Activated T-cell treated with anti-CD3 and anti-CD28 coated beads, Interleukin-2, amount 50 U/mL, for 72 hours (primary cell): ENCODE results near the gene TTBK1. TPM values are rescaled to one million over a fixed set of nuclear protein-coding genes. Genes with fewer than 3 reads are reported as not detected.

Experiments used
- ATAC-seq, 2 donors: fragments of 150-1000 bp; cut with Tn5 transposase; replicated peaks in 1 of 2; 2 replicates each; pipeline ENCODE4 v1.10.0; 2021; ENCODE audit warnings: moderate library complexity in 2 of 2, mild to moderate bottlenecking in 1 of 2
- DNase-seq, 2 donors: peaks; one replicate each; pipeline ENCODE4 v3.0.0; 2021 to 2022; ENCODE audit warnings: mixed read lengths in 1 of 2
- H3K27ac Mint-ChIP-seq: one replicate; pipeline ENCODE4 v1.8.0; 2022; ENCODE audit warnings: mild to moderate bottlenecking, moderate library complexity, mixed read lengths
- H3K27me3 Mint-ChIP-seq: one replicate; pipeline ENCODE4 v1.8.0; 2022; ENCODE audit warnings: low read depth, mixed read lengths
- H3K36me3 Mint-ChIP-seq, 2 donors: one replicate each; pipeline ENCODE4 v1.8.0; 2022; ENCODE audit warnings: mixed read lengths in 2 of 2, mild to moderate bottlenecking in 1 of 2; ENCODE audit not compliant: insufficient read depth in 2 of 2
- H3K4me1 Mint-ChIP-seq: one replicate; pipeline ENCODE4 v1.8.0; 2022; ENCODE audit warnings: low read depth, mixed read lengths
- H3K4me3 Mint-ChIP-seq, 2 donors: one replicate each; pipeline ENCODE4 v1.8.0; 2022; ENCODE audit warnings: mild to moderate bottlenecking in 2 of 2, mixed read lengths in 2 of 2, moderate library complexity in 2 of 2
- H3K9me3 Mint-ChIP-seq, 2 donors: one replicate each; pipeline ENCODE4 v1.8.0; 2022; ENCODE audit warnings: mixed read lengths in 2 of 2
- total RNA-seq, 2 donors: library from RNA; stranded (reverse); gene quantifications; one replicate each; pipeline ENCODE4 v1.2.3, GENCODE V29; 2022

TTBK1 gene
- total RNA-seq, 2 donors from 2014 or later = 1.1 to 1.2 TPM

- DNase-seq (no peak), ATAC-seq (no peak)
- Mint-ChIP-seq H3K4me1 (no peaks in the 10 kb centered on the region), H3K27me3 (no peaks in the 10 kb centered on the region), H3K36me3 (peaks cover 0 to 7% of the 10 kb centered on the region in 2 donors), H3K9me3 (no peaks in the 10 kb centered on the region), H3K27ac (no peak overlapping the region), H3K4me3 (no peak overlapping the region)
These were observed 28.2 kb upstream of the TTBK1 start for GRCh38 chr6:43215066-43215465.

- peaks cover 0 to 7% of the 10 kb centered on the region in 2 donors for H3K36me3 Mint-ChIP-seq
- no peak overlapping the region for H3K4me3 Mint-ChIP-seq
- no peak for DNase-seq
- H3K27me3 Mint-ChIP-seq = no peaks in the 10 kb centered on the region
- no peak for ATAC-seq
- H3K9me3 Mint-ChIP-seq = no peaks in the 10 kb centered on the region
- H3K4me1 Mint-ChIP-seq = no peaks in the 10 kb centered on the region
- no peak overlapping the region for H3K27ac Mint-ChIP-seq
These were observed 27.1 kb upstream of the TTBK1 start for GRCh38 chr6:43216200-43216599.

- peaks cover 0 to 7% of the 10 kb centered on the region in 2 donors for H3K36me3 Mint-ChIP-seq
- no peak overlapping the region for H3K27ac Mint-ChIP-seq
- H3K4me1 Mint-ChIP-seq = no peaks in the 10 kb centered on the region
- no peak overlapping the region for H3K4me3 Mint-ChIP-seq
- ATAC-seq (no peak), DNase-seq (no peak)
- H3K27me3 Mint-ChIP-seq = no peaks in the 10 kb centered on the region
- H3K9me3 Mint-ChIP-seq = no peaks in the 10 kb centered on the region
These were observed 25.9 kb upstream of the TTBK1 start for GRCh38 chr6:43217351-43217750.

GRCh38 chr6:43219119-43219518 is 24.2 kb upstream of the TTBK1 start:
- Mint-ChIP-seq H3K4me3 (no peak overlapping the region), H3K27ac (no peak overlapping the region), H3K4me1 (peaks cover 12% of the 10 kb centered on the region), H3K27me3 (no peaks in the 10 kb centered on the region), H3K9me3 (no peaks in the 10 kb centered on the region), H3K36me3 (peaks cover 1 to 10% of the 10 kb centered on the region in 2 donors)
- DNase-seq (no peak), ATAC-seq (no peak)

- ATAC-seq = no peak
- no peak for DNase-seq
- Mint-ChIP-seq H3K27ac (no peak overlapping the region), H3K27me3 (no peaks in the 10 kb centered on the region), H3K4me1 (peaks cover 19% of the 10 kb centered on the region), H3K9me3 (no peaks in the 10 kb centered on the region), H3K36me3 (peaks cover 1 to 10% of the 10 kb centered on the region in 2 donors), H3K4me3 (no peak overlapping the region)
These were observed 23.5 kb upstream of the TTBK1 start for GRCh38 chr6:43219814-43220213.

GRCh38 chr6:43220439-43220951 is 22.8 kb upstream of the TTBK1 start:
- Mint-ChIP-seq H3K9me3 (no peaks in the 10 kb centered on the region), H3K27me3 (no peaks in the 10 kb centered on the region), H3K4me3 (no peak overlapping the region), H3K36me3 (peaks cover 1 to 10% of the 10 kb centered on the region in 2 donors), H3K27ac (no peak overlapping the region), H3K4me1 (peaks cover 25% of the 10 kb centered on the region)
- no peak for ATAC-seq
- no peak for DNase-seq

GRCh38 chr6:43221046-43221972 is 22.0 kb upstream of the TTBK1 start:
- H3K4me1 Mint-ChIP-seq = peaks cover 33% of the 10 kb centered on the region
- H3K27ac Mint-ChIP-seq = no peak overlapping the region
- H3K4me3 Mint-ChIP-seq = peak overlapping the region in 1 of 2 donors; percentile 10
- no peaks in the 10 kb centered on the region for H3K27me3 Mint-ChIP-seq
- DNase-seq (no peak), ATAC-seq (no peak)
- H3K9me3 Mint-ChIP-seq = no peaks in the 10 kb centered on the region
- H3K36me3 Mint-ChIP-seq = peaks cover 2 to 10% of the 10 kb centered on the region in 2 donors

- Mint-ChIP-seq H3K27me3 (no peaks in the 10 kb centered on the region), H3K36me3 (peaks cover 5 to 11% of the 10 kb centered on the region in 2 donors)
- ATAC-seq = no peak
These were observed 20.7 kb upstream of the TTBK1 start for GRCh38 chr6:43222418-43223059.

GRCh38 chr6:43223175-43223574 is 20.1 kb upstream of the TTBK1 start:
- ATAC-seq (no peak), DNase-seq (no peak)
- Mint-ChIP-seq H3K27ac (peak overlapping the region; percentile 24), H3K36me3 (peaks cover 5 to 11% of the 10 kb centered on the region in 2 donors), H3K9me3 (no peaks in the 10 kb centered on the region), H3K4me1 (peaks cover 48% of the 10 kb centered on the region), H3K27me3 (no peaks in the 10 kb centered on the region), H3K4me3 (peak overlapping the region; percentile 25 to 49)

More at GRCh38 chr6:43222418-43223059, 20.7 kb upstream of the TTBK1 start:
- no peaks in the 10 kb centered on the region for H3K9me3 Mint-ChIP-seq
- no peak for DNase-seq
- H3K4me1 Mint-ChIP-seq = peaks cover 41% of the 10 kb centered on the region
- peak overlapping the region; percentile 24 for H3K27ac Mint-ChIP-seq
- H3K4me3 Mint-ChIP-seq = peak overlapping the region; percentile 25 to 49

GRCh38 chr6:43226192-43226851 is 17.0 kb upstream of the TTBK1 start:
- no peak for ATAC-seq
- peak overlapping the region in 1 of 2 donors; percentile 36 for H3K4me3 Mint-ChIP-seq

GRCh38 chr6:43228951-43229802 is 14.1 kb upstream of the TTBK1 start, which contains the start of gene DNPH1:
TSS of gene DNPH1 (minus strand) at chr6:43229481. CDS start at chr6:43229456, 25 bp downstream.
- Mint-ChIP-seq H3K36me3 (peaks cover 5 to 10% of the 10 kb centered on the region in 2 donors), H3K27ac (peak within 1 kb of the TSS; percentile 91), H3K4me1 (peaks cover 48% of the 10 kb centered on the region), H3K4me3 (peak within 1 kb of the TSS; percentile 91 to 94), H3K27me3 (no peaks in the 10 kb centered on the region), H3K9me3 (no peaks in the 10 kb centered on the region)
- ATAC-seq (peak; percentile 88), DNase-seq (peak; percentile 82 to 92)

More at GRCh38 chr6:43226192-43226851, 17.0 kb upstream of the TTBK1 start:
- Mint-ChIP-seq H3K27ac (peak overlapping the region; percentile 19), H3K4me1 (peaks cover 61% of the 10 kb centered on the region), H3K9me3 (no peaks in the 10 kb centered on the region), H3K36me3 (peaks cover 7 to 13% of the 10 kb centered on the region in 2 donors), H3K27me3 (no peaks in the 10 kb centered on the region)
- DNase-seq = no peak
